Astrocyte of the cerebellum (primary cell): Measurements from ENCODE around the gene ADO.
"Not testable (repeated sequence)": the region's sequence is repeated elsewhere in the genome, so short reads cannot be mapped to it uniquely, and the experiment has no call there.

Experiments used
- DNase-seq: peaks from one replicate; pipeline ENCODE4 v3.0.0-alpha.2; 2011; ENCODE audit warnings: low read depth
- H3K4me3 ChIP-seq: 2 replicates; pipeline ENCODE4 v1.5.1; 2011; ENCODE audit warnings: mild to moderate bottlenecking, low read depth, low read length, moderate library complexity
- in situ Hi-C: cut with HindIII; loops from 2 replicates; pipeline ENCODE4 v1.10.0; 2017; ENCODE audit warnings: low sequenced_read_pairs
- TF ChIP-seq, protein P1 (sequence below): IDR thresholded peaks from 2 replicates; pipeline ENCODE4 v1.5.1; 2012; ENCODE audit warnings: low read length, low read depth, moderate library complexity, mild to moderate bottlenecking; ENCODE audit errors: missing control alignments

Gene ADO

DNA sequence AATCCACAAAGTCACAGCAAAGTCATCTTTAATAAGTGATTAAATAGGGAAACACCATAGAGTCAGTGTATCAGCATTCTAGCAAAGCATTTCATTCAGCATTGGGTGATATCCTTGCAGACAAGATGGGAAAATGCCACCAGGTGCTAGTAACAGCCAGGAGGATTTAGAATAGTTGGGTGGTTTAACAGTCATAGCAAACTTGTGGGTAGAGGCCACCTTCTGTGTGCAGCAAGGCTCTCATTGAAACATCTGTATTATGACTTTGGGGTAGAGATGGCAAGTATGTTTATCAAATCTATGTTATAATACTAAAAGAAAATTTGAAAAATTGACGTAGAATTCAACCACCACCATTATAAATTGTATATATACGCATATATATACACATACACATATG, 26.4 kb upstream of the ADO start:
- H3K4me3 ChIP-seq = no peak overlapping the region
- in situ Hi-C loops = no loop called here
- TF ChIP-seq, protein P1, sequence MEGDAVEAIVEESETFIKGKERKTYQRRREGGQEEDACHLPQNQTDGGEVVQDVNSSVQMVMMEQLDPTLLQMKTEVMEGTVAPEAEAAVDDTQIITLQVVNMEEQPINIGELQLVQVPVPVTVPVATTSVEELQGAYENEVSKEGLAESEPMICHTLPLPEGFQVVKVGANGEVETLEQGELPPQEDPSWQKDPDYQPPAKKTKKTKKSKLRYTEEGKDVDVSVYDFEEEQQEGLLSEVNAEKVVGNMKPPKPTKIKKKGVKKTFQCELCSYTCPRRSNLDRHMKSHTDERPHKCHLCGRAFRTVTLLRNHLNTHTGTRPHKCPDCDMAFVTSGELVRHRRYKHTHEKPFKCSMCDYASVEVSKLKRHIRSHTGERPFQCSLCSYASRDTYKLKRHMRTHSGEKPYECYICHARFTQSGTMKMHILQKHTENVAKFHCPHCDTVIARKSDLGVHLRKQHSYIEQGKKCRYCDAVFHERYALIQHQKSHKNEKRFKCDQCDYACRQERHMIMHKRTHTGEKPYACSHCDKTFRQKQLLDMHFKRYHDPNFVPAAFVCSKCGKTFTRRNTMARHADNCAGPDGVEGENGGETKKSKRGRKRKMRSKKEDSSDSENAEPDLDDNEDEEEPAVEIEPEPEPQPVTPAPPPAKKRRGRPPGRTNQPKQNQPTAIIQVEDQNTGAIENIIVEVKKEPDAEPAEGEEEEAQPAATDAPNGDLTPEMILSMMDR = no peak
- no peak for DNase-seq

DNA sequence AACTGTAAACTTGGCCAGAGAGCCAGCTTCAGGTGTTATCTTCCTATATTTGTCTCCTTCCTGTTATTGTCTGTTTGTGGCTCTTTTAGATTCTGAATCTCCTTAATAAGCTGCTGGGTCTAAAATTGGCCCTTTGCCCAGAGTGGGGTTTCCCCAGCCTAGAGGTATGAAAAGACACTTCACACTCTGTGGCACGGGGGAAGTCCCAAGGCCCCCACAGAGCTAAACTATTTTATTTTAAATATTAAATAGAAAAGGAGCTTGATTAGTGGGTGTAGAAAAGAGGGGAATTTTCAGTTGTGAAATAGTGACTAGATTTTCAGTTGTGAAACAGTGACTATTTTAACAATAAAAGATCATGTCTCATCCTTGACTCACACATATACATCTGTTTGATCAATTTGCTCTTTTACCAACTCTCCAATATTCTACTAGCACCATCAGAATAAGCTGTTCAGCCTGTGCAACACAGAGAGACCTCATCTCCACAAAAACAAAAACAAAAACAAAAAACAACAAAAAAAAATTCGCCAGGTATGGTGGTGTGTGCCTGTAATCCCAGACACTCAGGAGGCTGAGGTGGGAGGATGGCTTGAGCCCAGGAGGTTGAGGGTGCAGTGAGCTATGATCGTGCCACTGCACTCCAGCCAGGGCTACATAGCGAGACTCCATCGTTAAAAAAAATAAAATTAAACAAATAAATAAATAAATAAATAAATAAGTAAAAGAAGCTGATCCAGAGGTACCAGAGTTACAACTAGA, 24.9 kb upstream of the ADO start:
- DNase-seq = no peak
- TF ChIP-seq, protein P1 = no peak
- in situ Hi-C loops = no loop called here
- no peak overlapping the region for H3K4me3 ChIP-seq

DNA sequence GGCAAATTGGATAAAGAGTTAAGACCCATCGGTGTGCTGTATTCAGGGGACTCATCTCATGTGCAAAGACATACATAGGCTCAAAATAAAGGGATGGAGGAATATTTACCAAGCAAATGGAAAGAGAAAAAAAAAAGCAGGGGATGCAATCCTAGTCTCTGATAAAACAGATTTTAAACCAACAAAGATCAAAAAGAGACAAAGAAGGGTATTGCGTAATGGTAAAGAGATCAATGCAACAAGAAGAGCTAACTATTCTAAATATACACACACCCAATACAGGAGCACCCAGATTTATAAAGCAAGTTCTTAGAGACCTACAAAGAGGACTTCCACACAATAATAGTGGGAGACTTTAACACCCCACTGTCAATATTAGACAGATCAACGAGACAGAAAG, 20.0 kb upstream of the ADO start:
- in situ Hi-C loops, DNase-seq, H3K4me3 ChIP-seq: not testable (repeated sequence)

DNA sequence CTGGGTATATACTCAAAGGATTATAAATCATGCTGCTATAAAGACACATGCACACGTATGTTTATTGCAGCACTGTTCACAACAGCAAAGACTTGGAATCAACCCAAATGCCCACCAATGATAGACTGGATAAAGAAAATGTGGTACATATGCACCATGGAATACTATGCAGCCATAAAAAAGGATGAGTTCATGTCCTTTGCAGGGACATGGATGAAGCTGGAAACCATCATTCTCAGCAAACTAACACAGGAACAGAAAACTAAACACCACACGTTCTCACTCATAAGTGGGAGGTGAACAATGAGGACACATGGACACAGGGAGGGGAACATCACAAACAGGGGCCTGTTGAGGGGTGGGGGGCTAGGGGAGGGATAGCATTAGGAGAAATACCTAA, 16.2 kb upstream of the ADO start:
- in situ Hi-C loops, DNase-seq, H3K4me3 ChIP-seq: not testable (repeated sequence)

DNA sequence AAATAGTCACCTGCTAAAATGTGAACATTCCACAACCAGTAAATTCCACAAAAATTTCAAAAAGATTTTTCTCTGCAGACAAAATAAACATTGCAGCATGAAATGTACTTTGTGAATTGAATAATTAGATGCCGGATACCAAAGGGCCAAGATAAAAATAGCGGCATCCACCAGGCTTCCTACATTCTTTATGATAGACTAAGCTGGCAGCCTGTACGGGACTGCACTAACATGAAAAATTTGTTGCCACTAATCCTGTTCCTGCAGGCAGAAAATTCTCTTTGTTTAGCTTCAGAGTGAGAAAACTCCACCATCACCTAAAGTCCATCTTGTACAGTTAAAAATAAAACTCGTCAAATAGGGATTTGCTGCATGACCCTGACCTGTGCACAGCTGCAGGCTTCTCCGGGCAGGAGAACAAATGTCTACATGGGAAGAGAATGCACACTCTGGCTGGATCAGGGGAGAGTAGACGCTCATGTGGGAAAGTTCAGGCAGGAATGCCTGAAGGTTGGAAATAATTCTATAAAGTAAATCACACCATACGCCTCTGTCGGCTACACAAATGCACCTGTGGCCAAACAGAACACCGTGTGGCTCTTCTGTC, 15.6 kb upstream of the ADO start:
- in situ Hi-C loops = no loop called here
- H3K4me3 ChIP-seq = no peak overlapping the region
- TF ChIP-seq, protein P1 = no peak
- DNase-seq = no peak

DNA sequence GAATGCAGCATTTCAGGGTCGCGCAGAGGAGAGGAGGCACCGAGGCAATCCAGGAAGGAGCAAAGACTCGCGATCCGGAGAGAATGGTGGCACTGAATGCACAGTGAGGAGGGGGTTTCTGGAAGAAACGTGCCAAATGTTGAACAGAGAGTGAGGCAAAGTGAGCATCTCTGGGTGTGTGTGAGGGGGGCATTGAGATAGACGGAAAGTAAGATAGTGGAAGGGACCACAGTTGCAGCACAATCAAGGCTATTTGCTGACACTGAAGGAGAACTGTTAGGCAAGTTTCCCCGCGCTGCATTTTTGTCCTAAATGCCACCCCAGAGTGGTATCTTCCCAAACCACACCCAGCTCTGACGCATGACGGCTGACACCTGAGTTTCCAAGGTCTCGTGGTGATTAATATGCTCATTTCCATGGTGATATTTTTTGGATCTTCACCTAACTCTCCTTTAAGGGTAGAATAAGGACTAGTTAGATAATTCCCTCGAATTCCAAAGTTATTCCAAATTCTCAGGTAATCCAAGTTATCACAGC, 14.4 kb upstream of the ADO start:
- TF ChIP-seq, protein P1 = no peak

DNA sequence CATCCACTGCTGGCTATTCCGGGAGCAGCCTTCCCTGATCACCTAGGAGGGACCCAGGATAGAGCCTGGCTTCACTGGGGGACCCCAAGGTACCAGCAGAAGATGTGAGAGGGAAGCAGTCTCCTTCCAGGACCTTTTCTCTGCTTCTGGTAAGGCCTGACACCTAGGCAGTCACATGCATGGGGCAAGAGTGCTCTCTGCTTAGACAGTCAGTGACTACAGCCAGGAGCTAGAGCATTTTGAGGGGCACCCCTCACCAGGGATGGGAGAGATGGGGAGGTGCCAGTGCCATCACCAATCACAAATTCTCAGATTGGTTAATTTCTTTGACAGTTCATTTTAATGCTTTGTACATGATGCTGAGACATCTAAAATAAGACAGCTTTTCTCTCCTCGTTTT, 13.9 kb upstream of the ADO start:
- H3K4me3 ChIP-seq = no peak overlapping the region
- in situ Hi-C loops = no loop called here
- TF ChIP-seq, protein P1 = no peak
- DNase-seq = no peak

More for the DNA sequence above, 14.4 kb upstream of the ADO start:
- in situ Hi-C loops = no loop called here
- no peak overlapping the region for H3K4me3 ChIP-seq
- no peak for DNase-seq
